Left ventricle myocardium superior (tissue), 1 donor: ENCODE results near the gene TPM4. TPM values are rescaled to one million over a fixed set of nuclear protein-coding genes. Genes with fewer than 3 reads are reported as not detected.
"Not testable (repeated sequence)": the region's sequence is repeated elsewhere in the genome, so short reads cannot be mapped to it uniquely, and the experiment has no call there.

Source experiments
- ATAC-seq: fragments of 200-7000 bp; cut with Tn5 transposase; one replicate; pipeline ENCODE4 v1.9.1; 2020; ENCODE audit warnings: mild to moderate bottlenecking, moderate library complexity
- DNase-seq: peaks from one replicate; pipeline ENCODE4 v3.0.0-alpha.2; 2020
- intact Hi-C: fragments of 100-400 bp; cut with micrococcal nuclease; formaldehyde crosslinking; loops from one replicate; pipeline ENCODE4 v1.11.0; 2022
- total RNA-seq: library from RNA; stranded (reverse); fragmentation: NEBNext Ultra II Directional; extraction: Animal tissue kit (Norgen Biotek cat#: 25700); gene quantifications from one replicate; pipeline ENCODE4 v1.2.1, GENCODE V29; 2021
- donor health status: DM: no; HTN: yes; CAD: no; lungs with severe emphysema.

The TPM4 gene
- total RNA-seq, 1 donor from 2014 or later = 72.6 TPM

DNA sequence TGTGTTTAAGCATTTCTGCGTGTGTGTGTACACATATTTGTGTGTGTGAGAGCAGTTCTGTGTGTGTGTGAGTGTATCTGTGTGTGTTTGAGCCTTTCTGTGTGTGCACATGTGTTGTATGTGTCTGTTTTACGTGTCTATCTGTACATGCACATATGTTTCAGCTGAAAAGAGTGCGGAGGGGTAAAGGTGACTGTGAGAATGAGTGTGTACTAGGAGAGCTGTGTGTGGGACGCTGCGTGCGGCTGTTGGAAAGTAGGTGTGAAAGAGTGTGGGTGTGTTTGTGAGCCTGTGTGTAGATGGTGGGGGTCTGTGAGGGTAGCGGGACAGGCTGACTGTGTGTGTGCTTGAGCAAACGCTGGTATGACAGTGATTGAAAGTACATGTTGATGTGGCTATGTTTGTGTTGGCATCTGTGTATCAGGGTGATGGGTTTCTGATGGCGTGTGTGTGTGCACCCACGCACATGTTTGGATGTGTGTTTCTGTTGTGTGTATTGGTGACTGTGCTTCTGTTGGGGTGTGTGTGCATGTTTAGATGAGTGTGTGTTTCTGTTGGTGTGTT lies 7.5 kb upstream of the TPM4 start:
- DNase-seq = no peak
- intact Hi-C loops = no loop called here
- ATAC-seq = no peak

DNA sequence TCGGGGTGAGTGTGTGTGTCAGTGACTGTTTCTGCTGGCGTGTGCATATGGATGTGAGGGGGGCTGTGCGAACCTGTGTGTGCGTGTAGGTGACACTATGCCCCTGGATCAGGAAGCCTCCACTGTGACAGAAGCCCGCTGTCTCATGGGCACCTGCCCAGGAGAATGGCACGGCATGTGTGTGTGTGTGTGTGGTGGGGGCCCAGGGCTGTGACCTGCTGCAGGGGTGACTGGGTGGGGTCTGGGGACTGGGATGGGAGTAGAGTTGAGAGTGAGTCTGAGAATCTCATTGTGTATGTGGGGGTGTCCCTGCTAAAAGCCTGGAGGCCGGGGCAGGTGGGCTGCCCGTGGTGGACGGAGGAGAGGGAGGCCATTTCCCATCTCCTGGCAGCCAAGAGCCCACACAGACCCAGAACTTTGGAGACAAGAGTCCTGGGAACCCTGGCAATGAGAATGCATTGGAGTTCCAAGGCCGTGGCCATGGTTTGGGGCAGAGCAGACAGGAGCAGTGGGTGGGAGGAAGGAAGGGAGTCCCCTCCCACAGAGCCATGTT lies 6.4 kb upstream of the TPM4 start:
- no peak for ATAC-seq
- intact Hi-C loops = no loop called here
- DNase-seq = no peak

DNA sequence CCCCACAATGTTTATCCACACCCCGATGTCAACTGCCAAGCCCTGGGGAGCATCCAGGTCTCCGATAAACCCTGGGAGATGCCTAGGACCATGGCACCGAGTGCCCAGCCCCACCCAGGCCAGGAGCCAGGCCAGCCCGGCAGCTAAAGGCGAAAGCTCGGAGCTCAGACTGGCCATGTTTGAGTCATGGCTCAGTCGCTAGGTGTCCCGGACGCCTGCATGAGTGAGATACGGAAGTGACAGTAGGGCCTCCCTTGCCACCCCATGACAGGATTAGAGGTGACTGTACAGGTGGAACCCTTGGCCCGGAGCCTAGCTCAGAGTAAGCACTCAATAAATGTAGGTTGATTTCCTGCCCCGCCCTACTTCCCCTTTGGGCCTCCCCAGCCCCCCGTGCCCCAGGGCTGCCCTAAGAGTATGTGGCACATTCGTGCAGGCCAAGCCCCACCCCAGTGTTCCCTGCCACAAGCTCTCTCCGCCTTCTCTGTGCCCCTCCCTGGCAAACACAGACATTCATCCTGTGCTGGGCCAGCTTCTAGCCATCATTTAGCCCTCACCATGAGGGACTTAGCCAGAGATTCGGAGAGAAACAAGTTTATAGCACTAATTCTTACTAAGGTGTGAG lies 5.8 kb upstream of the TPM4 start:
- DNase-seq (peak; percentile 52), ATAC-seq (peak; percentile 56)
- intact Hi-C loops = no loop called here

DNA sequence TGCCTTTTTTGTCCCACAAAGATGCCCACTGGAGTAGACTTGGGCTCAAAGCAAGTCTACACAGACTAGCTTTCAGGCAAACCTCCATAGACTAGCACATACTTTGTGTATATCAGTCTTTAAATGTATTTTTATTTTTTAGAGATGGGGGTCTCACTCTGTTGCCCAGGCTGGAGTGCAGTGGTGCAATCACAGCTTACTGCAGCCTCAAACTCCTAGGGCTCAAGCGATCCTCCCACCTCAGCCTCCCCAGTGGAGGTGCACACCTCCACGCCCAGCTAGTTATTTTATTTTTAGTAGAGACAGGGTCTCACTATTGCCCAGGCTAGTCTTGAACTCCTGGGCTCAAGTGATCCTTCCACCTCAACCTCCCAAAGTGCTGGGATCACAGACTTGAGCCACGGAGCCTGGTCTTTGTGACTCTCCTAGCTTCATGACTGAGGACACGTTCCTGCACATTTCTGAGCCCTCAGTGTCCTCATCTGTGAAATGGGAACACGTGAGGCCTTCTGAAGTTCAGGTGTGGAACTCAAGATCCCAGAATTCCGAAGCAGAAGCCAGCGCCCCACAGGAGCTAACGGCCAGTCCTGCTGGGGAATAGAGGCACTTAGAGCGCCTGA lies 5.1 kb upstream of the TPM4 start:
- DNase-seq (no peak), ATAC-seq (no peak)
- intact Hi-C loops = no loop called here

DNA sequence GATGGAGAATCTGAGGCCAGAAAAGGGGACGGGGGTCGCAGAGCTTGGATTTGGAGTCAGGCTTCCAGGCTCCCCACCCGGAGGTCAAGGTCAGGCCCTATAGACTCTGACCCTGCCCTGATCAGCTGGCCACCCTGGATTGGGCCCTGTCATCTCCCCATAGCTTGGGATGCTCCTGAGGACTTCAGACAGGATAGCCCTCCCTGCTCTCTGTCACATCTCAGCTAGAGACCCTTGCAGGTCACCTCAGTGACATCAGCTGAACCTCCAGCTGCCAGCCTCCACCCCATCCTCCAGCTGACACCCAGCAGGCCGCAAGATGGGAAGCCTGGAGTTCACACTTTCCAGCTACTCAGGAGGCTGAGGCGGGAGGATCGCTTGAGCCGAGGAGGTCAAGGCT lies 2.8 kb upstream of the TPM4 start:
- no peak for ATAC-seq
- no peak for DNase-seq
- intact Hi-C loops = no loop called here

DNA sequence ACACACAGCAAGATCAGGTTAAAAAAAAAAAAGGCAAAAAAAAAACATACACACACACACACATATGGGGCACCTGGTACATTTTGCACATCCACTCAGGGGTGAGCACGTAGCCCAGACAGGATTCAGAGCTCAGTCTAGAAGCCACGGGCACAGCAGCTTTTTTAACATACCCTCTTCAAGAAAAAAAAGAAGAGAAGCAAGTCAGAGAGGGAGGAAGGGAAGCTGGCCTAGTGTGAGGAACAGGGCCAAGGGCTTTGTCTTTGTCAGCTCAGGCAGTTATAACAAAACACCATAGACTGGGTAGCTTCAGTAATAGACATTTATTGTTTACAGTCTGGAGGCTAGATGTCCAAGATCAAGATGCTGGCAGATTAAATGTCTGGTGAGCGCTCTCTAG lies 2.3 kb upstream of the TPM4 start:
- ATAC-seq (no peak), DNase-seq (no peak)
- intact Hi-C loops = no loop called here

DNA sequence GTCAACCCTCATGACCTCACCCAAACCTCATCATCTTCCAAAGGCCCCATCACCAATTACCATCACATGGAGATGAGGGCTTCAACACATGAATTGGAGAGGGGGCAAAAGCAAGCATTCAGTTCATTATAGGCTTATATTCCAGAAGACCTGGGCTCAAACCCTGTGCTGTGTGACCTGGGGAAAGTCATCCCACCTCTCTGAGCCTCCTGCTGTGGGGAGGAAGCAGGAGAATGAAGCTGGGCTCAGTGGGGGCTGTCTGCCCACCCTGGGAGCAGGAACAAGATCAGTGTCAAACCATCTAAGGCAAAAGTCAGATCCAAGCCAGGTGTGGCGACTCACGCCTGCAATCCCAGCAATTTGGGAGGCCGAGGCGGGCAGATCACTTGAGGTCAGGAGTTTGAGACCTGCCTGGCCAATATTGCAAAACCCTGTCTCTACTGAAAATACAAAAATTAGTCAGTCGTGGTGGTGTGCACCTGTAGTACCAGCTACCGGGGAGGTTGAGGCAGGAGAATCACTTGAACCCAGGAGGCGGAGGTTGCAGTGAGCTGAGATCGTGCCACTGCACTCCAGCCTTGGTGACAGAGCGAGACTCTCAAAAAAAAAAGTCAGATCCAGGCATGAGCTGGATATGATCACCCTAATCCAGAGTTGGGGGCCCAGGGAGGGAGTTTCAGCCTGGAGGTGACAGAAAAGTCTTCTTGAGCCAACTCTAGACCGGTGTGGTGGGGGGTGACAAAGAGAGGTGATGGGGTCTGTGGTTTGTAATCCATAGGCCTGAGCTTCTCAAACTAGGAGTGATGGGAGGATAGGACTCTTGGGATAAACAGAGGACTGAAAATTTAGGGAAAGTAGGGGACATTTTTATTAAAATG lies 1.6 kb upstream of the TPM4 start:
- ATAC-seq = no peak
- no peak for DNase-seq
- intact Hi-C loops = no loop called here

DNA sequence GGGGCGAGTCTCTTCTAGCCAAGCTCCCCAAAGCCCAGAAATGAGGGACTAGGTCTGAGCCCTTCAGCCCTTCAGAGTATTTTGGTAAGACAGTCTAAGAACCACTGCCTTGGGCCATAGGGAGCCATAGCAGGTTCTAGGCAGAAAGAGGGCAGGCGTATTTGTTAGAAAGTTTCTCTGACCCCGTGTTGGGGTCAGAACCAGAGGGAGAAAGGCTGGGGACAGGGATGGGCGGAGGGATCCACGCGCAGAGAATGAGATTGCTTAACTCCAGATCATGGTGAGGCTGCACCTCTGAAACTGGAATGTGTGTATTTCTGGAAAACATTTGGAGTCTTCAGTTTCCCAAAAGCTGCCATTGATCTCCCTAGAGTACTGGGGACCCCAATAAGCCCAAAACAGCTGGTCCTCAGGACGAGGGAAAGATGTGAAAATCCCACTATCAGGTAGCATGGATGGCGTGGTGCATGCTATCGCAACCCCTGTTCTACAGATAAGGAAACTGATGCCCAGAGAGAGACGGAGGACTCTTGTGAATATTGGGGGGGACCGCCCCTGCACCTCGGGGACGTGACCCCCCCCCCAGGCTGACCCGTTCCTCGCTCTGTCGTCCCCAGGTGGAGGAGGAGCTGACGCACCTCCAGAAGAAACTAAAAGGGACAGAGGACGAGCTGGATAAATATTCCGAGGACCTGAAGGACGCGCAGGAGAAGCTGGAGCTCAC lies 703 bp upstream of the TPM4 start:
- DNase-seq (no peak), ATAC-seq (no peak)
- intact Hi-C loops = no loop called here

DNA sequence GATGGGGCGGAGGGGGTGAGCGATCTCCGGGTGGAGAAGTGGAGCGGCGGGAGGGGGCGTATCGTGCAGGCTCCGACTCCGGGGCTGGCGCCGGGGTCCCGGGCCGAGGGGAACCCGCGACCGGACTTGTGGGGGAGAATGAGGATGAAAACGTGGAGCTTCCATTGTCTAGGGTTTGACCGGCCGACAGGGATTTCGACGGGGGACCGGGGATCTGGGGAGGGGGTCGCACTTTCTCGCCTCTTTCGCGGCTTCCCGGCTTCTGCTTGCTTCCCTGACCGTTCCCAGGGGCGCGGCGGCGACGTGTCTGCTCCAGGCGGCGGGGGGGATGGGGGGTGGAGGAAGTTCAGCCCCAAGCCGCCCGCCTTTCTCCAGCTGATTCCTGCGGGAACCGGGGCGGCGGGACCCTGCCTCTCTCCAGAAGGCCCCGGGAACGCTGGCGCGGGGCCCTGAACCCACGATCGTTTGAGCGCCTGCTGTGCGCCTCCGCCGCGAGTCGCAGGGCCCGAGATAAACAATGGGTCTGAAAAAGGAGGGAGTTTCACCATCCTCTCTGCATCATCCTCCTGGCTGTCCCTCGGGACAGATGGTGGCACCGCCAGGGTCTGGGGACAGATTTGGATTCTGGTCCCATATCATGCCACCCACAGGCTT lies 790 bp downstream of the TPM4 start:
- DNase-seq (peak; percentile 81), ATAC-seq (peak; percentile 25)
- intact Hi-C loops = no loop called here

DNA sequence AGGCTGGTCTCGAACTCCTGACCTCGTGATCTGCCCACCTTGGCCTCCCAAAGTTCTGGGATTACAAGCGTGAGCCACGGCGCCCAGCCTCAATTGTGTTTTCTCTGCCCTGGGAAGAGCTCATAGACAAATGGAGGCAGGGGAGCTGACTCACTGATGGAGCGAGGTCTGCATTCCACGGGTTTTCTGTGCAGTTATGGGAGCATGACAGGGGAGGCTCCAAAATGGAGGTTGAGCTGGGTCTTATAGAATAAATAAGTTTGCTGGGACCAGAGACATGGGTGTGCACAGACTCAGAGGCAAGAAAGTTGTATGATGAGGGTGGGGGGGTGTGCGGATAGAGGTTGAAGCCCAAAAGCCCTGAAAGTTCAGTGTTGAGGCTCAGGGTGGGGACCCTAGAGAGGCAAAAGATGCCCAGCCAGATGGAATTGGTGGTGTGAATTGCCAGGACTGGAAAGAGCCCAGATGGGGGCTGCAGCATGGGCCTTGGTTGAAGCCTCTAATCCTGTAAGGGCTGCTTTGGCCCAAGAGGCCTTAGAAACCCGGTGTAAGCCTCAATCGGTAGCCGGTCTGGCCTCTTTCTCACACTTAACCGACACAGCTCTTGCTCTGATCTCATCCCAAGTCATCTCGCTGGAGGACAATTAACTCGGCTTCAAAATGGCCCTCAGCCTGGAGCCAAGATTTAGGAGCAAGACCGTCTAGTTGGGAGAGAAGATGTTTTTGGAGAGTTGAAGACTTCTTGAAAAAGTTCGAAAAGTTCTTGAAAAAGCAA lies 1.9 kb downstream of the TPM4 start:
- ATAC-seq (peak; percentile 7), DNase-seq (no peak)
- intact Hi-C loops = no loop called here

DNA sequence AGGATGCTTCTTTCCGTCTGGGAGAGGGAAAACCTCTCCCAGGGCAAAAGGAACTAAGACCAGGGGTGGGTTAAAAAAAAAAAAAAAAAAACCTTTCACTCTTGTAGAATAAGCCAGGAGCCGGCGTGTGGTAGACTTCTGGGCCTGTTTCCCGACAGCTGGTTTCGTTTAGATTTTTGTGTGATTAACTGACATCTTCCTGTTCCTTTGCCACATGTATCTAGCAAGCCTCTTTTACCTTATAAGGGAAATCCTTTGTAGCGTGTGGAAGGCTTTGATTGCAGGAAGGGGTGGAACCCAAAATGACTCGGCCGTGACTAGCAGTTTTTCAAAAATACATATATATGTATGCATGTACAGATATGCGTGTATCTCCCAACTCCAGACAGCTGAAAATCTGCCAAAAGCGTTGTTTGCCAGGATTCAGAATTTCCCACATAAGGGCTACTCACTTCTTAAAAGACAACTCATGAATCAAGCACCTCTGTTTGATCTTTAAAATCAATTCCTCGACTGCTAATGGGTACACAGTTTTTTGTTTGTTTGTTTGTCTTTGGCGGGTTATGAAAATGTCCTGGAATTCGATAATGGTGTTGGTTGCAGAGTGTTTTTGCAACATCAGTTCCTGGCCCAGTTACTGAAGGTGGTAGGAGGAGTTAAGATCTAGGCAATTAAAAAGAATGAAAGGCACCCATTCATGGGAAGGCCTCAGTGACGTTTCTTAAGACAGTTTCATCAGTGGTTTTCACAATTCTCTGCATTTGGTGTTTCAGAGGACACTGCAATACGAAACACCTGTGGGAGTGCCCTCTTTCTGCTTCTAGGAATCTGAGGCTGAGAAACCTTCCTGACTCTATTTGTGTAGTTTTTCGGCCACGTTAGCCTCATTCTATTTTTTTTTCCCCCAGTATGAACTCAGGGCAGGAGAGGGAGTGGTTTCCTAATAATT lies 2.7 kb downstream of the TPM4 start:
- DNase-seq (peak; percentile 68), ATAC-seq (peak; percentile 56)
- intact Hi-C loops = no loop called here

DNA sequence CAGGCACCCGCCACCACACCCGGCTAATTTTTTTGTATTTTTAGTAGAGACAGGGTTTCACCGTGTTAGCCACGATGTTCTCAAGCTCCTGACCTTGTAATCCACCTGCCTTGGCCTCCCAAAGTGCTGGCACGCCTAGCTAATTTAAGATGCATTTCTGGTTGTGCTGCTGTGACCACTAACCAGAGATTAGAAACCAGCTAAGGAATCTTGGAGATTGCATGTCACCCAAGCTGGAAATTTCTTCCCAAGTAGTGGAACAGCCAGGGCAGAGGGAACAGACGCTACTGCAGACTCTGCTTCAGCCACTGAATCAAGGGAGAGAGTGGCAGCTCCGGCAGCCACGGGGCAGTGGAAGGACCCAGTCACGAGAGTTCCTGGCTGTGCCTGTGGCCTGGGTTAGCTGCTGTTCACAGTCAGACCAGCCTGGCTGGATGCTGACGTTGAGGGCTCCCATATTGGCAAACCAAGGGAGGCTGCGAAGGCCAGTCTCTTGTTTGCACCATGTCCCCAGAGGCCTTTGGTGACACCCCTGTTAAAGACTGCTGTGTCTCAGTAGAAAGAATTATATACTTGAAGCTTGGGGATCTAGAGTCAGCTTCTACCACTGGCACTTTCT lies 7.9 kb downstream of the TPM4 start:
- no peak for DNase-seq
- intact Hi-C loops = no loop called here
- ATAC-seq = no peak

DNA sequence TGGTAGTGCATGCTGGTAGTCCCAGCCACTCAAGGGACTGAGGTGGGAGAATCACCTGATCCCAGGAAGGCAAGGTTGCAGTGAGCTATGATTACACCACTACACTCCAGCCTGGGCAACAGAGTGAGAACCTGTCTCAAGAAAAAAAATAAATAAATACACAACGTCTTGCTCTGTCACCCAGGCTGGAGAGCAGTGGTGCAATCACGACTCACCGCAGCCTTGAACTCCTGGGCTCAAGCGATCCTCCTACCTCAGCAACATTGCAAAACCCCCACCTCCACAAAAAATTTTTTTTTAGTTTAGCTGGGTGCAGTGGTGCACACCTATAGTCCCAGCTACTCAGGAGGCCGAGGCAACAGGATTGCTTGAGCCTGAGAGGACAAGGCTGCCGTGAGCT lies 8.8 kb downstream of the TPM4 start:
- ATAC-seq (no peak), DNase-seq (no peak)
- intact Hi-C loops = no loop called here

DNA sequence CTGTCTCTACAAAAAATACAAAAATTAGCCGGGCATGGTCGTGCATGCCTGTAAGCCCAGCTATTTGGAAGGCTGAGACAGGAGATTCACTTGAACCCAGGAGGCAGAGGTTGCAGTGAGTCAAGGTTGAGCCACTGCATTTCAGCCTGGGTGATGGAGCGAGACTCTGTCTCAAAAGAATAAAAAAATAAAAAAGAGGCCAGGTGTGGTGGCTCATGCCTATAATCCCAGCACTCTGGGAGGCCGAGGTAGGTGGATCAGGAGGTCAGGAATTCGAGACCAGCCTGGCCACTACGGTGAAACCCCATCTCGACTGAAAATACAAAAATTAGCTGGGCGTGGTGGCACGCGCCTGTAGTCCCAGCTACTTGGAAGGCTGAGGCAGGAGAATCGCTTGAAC lies 11.1 kb downstream of the TPM4 start:
- DNase-seq, ATAC-seq, intact Hi-C loops: not testable (repeated sequence)

DNA sequence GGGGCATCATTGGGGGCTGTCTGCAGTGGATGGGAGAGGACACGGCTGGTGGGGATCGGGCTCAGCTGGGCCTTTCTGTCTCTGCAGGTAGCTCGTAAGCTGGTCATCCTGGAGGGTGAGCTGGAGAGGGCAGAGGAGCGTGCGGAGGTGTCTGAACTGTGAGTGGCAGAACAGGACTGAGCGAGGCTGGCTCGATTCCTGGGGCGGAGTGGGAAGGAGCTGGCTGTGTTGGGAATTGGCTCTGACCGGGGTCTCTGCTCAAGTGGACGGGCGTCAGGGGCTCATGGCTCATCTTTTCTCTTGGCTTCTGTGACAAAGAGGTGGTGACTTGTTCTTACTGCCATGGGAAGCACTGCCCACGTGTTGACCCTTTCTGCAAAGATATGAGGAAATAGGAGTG lies 11.6 kb downstream of the TPM4 start:
- intact Hi-C loops = no loop called here
- DNase-seq = no peak
- ATAC-seq = no peak

DNA sequence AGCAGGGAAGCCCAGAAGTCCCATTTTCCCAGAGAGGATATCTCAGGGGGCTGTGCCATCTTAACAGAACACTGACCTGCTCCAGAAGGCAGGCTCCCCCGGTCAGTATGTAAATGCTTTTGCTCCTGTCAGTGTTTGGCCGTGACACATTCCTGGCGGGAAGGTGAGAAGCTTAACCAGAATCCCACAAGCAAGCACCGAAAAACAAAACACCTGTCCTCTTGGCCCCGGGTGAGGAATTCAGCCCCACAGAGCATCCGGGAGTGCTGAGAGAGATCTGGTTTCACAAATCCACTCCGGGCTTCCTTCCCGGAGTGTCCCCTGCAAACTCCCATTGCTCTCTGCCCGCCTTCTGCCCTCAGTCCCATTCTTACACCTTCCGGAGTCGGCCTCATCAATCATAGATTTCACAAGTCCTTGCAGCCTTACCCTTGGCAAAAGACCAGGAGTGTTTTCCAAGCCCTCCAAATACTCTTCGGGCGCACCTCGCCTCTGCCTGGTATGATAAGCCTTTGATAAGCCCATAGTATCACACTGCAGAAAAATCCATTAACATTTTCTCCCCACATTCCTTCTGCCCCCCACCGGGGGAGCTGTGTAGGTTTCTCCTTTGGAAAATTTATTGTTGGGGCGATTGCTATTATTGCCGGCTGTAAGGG lies 12.2 kb downstream of the TPM4 start:
- DNase-seq (no peak), ATAC-seq (no peak)
- intact Hi-C loops = no loop called here
